H1 (cell line): Measurements from ENCODE around the gene SPDYE4. TPM values are rescaled to one million over a fixed set of nuclear protein-coding genes. Genes with fewer than 3 reads are reported as not detected.
A peak's percentile ranks its signal among the peaks of the same experiment; 100 is the strongest.

ENCODE experiments used
- CTCF ChIA-PET: fragments of 300-600 bp; sonication (Branson Sonifier 250); formaldehyde crosslinking; loops from one replicate; lab custom pipeline; 2021; ENCODE audit not compliant: partially characterized antibody; lab: Charles Lee
- POLR2A ChIA-PET: fragments of 300-600 bp; sonication (Branson Sonifier 250); formaldehyde crosslinking; loops from one replicate; lab custom pipeline; 2021; ENCODE audit warnings: inconsistent platforms; ENCODE audit not compliant: partially characterized antibody; lab: Charles Lee
- DNase-seq, 2 experiments: peaks; one replicate each; pipeline versions ENCODE4 v3.0.0 to v3.0.0-alpha.2; 2010 to 2022; ENCODE audit warnings: low spot score in 2 of 2, low read depth in 1 of 2, mixed read lengths in 1 of 2
- FAIRE-seq: peaks from 2 replicates; lab custom pipeline; 2011; peaks lifted over from hg19 to GRCh38; lab: Jason Lieb, UNC
- H2AFZ ChIP-seq: 2 replicates; pipeline ENCODE4 v1.8.1; 2012; ENCODE audit warnings: low read length, inconsistent platforms
- H2AK5ac ChIP-seq: 2 replicates; pipeline ENCODE4 v1.6.1; 2013; ENCODE audit warnings: low read depth, low read length
- H2BK120ac ChIP-seq: replicated peaks from 2 replicates; pipeline ENCODE3; 2013; ENCODE audit warnings: low read depth, low read length, inconsistent platforms
- H2BK12ac ChIP-seq: 2 replicates; pipeline ENCODE4 v1.6.1; 2013; ENCODE audit warnings: low read depth, low read length
- H2BK15ac ChIP-seq: 2 replicates; pipeline ENCODE4 v1.6.1; 2013; ENCODE audit warnings: low read length
- H2BK20ac ChIP-seq: 2 replicates; pipeline ENCODE4 v1.6.1; 2013; ENCODE audit warnings: low read length
- H2BK5ac ChIP-seq: 2 replicates; pipeline ENCODE4 v1.6.1; 2013; ENCODE audit warnings: low read depth, low read length
- H3K14ac ChIP-seq: 2 replicates; pipeline ENCODE4 v1.6.1; 2013; ENCODE audit warnings: inconsistent platforms; ENCODE audit not compliant: insufficient read length
- H3K18ac ChIP-seq: 2 replicates; pipeline ENCODE4 v1.6.1; 2013; ENCODE audit warnings: low read length; ENCODE audit errors: extremely low read depth
- H3K23ac ChIP-seq: 2 replicates; pipeline ENCODE4 v1.6.1; 2013; ENCODE audit warnings: inconsistent platforms; ENCODE audit not compliant: insufficient read length
- H3K23me2 ChIP-seq: 2 replicates; pipeline ENCODE4 v1.6.1; 2013; ENCODE audit warnings: low read depth, low read length
- H3K27ac ChIP-seq: 2 replicates; pipeline ENCODE4 v1.6.1; 2011; ENCODE audit warnings: low read depth, low read length, inconsistent platforms
- H3K27me3 ChIP-seq, 4 experiments: replicated peaks in 1 of 4; 1 replicate in 1 of 4; 2 replicates in 3 of 4; pipeline versions ENCODE4 v1.6.1 to v1.8.1; 2011 to 2013; ENCODE audit warnings: low read length in 3 of 4, mild to moderate bottlenecking in 3 of 4, inconsistent platforms in 2 of 4, mixed read lengths in 2 of 4, moderate library complexity in 1 of 4; ENCODE audit not compliant: control insufficient read depth in 3 of 4, insufficient read depth in 3 of 4; ENCODE audit errors: extremely low read depth in 1 of 4
- H3K36me3 ChIP-seq, 4 experiments: 2 replicates each; pipeline versions ENCODE4 v1.6.1 to v1.8.1; 2011 to 2013; ENCODE audit warnings: mild to moderate bottlenecking in 4 of 4, low read length in 3 of 4, moderate library complexity in 2 of 4, control low read depth in 1 of 4, inconsistent platforms in 1 of 4; ENCODE audit not compliant: insufficient read depth in 4 of 4, control insufficient read depth in 2 of 4
- H3K4ac ChIP-seq: replicated peaks from 2 replicates; pipeline ENCODE3; 2013; ENCODE audit warnings: low read length, low read depth, mixed read lengths, inconsistent platforms; ENCODE audit not compliant: insufficient read length
- H3K4me1 ChIP-seq, 4 experiments: replicated peaks in 1 of 4; 1 replicate in 1 of 4; 2 replicates in 3 of 4; pipeline versions ENCODE4 v1.6.1 to v1.8.1; 2011 to 2013; ENCODE audit warnings: low read length in 3 of 4, inconsistent platforms in 2 of 4, mixed read lengths in 1 of 4; ENCODE audit not compliant: insufficient read depth in 4 of 4, control insufficient read depth in 3 of 4
- H3K4me2 ChIP-seq, 2 experiments: 2 replicates each; pipeline versions ENCODE4 v1.6.1 to v1.8.1; 2011 to 2013; ENCODE audit warnings: low read depth in 2 of 2, low read length in 2 of 2, control low read depth in 1 of 2, inconsistent platforms in 1 of 2, mild to moderate bottlenecking in 1 of 2; ENCODE audit not compliant: insufficient read depth in 1 of 2
- H3K4me3 ChIP-seq, 4 experiments: fragments of 200-600, 300-600 bp in 1 of 4; sonication (generic), shearing (Covaris generic), sonication (Bioruptor Twin) in 1 of 4; 2 replicates each; pipeline versions ENCODE4 v1.5.1 to v1.8.1; 2011 to 2016; ENCODE audit warnings: low read length in 4 of 4, low read depth in 3 of 4, control low read depth in 2 of 4, inconsistent platforms in 2 of 4, mild to moderate bottlenecking in 2 of 4, mixed read lengths in 1 of 4, moderate library complexity in 1 of 4; ENCODE audit not compliant: insufficient read depth in 2 of 4; ENCODE audit errors: extremely low read depth in 1 of 4
- H3K56ac ChIP-seq: replicated peaks from 2 replicates; pipeline ENCODE3; 2013; ENCODE audit warnings: low read depth, mild to moderate bottlenecking, mixed read lengths, low read length, inconsistent platforms; ENCODE audit not compliant: insufficient read length
- H3K79me1 ChIP-seq: 2 replicates; pipeline ENCODE4 v1.6.1; 2013; ENCODE audit warnings: low read depth, low read length, control low read depth
- H3K79me2 ChIP-seq, 2 experiments: 2 replicates each; pipeline versions ENCODE4 v1.6.1 to v1.8.1; 2012 to 2013; ENCODE audit warnings: low read length in 2 of 2, mild to moderate bottlenecking in 2 of 2, inconsistent platforms in 1 of 2; ENCODE audit not compliant: insufficient read depth in 2 of 2, control insufficient read depth in 1 of 2
- H3K9ac ChIP-seq, 4 experiments: replicated peaks in 1 of 4; 1 replicate in 1 of 4; 2 replicates in 3 of 4; pipeline versions ENCODE4 v1.6.1 to v1.8.1; 2011 to 2013; ENCODE audit warnings: low read depth in 3 of 4, low read length in 3 of 4, control low read depth in 2 of 4, mild to moderate bottlenecking in 2 of 4, moderate library complexity in 2 of 4, inconsistent platforms in 1 of 4; ENCODE audit errors: extremely low read depth in 1 of 4
- H3K9me3 ChIP-seq, 2 experiments: 2 replicates each; pipeline versions ENCODE4 v1.6.1 to v1.8.1; 2012 to 2013; ENCODE audit warnings: mild to moderate bottlenecking in 2 of 2, moderate library complexity in 2 of 2, control low read depth in 1 of 2, inconsistent platforms in 1 of 2, low read depth in 1 of 2, low read length in 1 of 2, mixed read lengths in 1 of 2; ENCODE audit not compliant: insufficient read depth in 2 of 2
- H4K20me1 ChIP-seq, 2 experiments: replicated peaks in 1 of 2; 2 replicates each; pipeline versions ENCODE3 to v1.8.1; 2011 to 2013; ENCODE audit warnings: inconsistent platforms in 2 of 2, low read length in 2 of 2, mild to moderate bottlenecking in 1 of 2; ENCODE audit not compliant: insufficient read depth in 2 of 2, control insufficient read depth in 1 of 2
- H4K5ac ChIP-seq: 2 replicates; pipeline ENCODE4 v1.6.1; 2013; ENCODE audit warnings: low read length, low read depth, mixed read lengths, inconsistent platforms; ENCODE audit not compliant: insufficient read length
- H4K8ac ChIP-seq: 2 replicates; pipeline ENCODE4 v1.8.0; 2013; ENCODE audit warnings: mild to moderate bottlenecking, moderate library complexity, low read length, inconsistent platforms; ENCODE audit not compliant: insufficient read depth; ENCODE audit errors: extremely low read depth
- H4K91ac ChIP-seq: replicated peaks from 2 replicates; pipeline ENCODE3; 2013; ENCODE audit warnings: low read length, mixed read lengths, inconsistent platforms; ENCODE audit not compliant: insufficient read length
- CEBPB ChIP-seq: IDR thresholded peaks from 2 replicates; pipeline ENCODE4 v1.6.1; 2012; ENCODE audit warnings: low read depth, low read length
- YY1 ChIP-seq: IDR thresholded peaks from 2 replicates; pipeline ENCODE4 v1.6.1; 2011; ENCODE audit warnings: low read depth, mild to moderate bottlenecking, low read length
- WGBS, 2 experiments: shearing (Covaris generic) in 1 of 2; methylation state at CpG; one replicate each; pipeline versions ENCODE4 v1.1.6 to v1.1.7; 2013 to 2015; ENCODE audit warnings: low lambda C conversion rate in 2 of 2, mixed read lengths in 2 of 2, inconsistent platforms in 1 of 2, low coverage in 1 of 2, missing lambda C conversion rate in 1 of 2; ENCODE audit not compliant: insufficient replicate concordance in 2 of 2, insufficient coverage in 1 of 2, insufficient read length in 1 of 2; ENCODE audit errors: extremely low coverage in 1 of 2, missing lambda C conversion rate in 1 of 2; 5-methylcytosine and 5-hydroxymethylcytosine counted together
- polyA plus RNA-seq, 7 experiments: library from polyadenylated mRNA; depleted of rRNA in 3 of 7; stranded (reverse) in 5 of 7; unstranded in 2 of 7; fragments of >200 nt in 5 of 7; fragments of 200-250 nt in 2 of 7; gene quantifications; 1 replicate in 5 of 7; 2 replicates in 1 of 7; 4 replicates in 1 of 7; pipeline versions ENCODE4 v1.2.1 to v1.2.3, GENCODE V29; 2011 to 2013; ENCODE audit warnings: missing spikeins in 2 of 7, mixed read lengths in 2 of 7
- total RNA-seq: library from RNA; stranded (reverse); fragmentation: NEBNext Ultra II Directional; extraction: Animal tissue kit (Norgen Biotek cat#: 25700); gene quantifications from 2 replicates; pipeline ENCODE4 v1.2.1, GENCODE V29; 2021

Gene SPDYE4
- total and polyA plus RNA-seq, 2 of the 8 experiments (the other 6 are each of a cell fraction or from before 2014, with no cell fraction given): not detected

GRCh38 chr17:8713878-8714277, 44.5 kb downstream of the SPDYE4 start:
- no peaks in the 10 kb centered on the region; a peak in 1 of 4 replicates for H3K9me3 ChIP-seq
- no peak overlapping the region for H3K23ac ChIP-seq
- no peak overlapping the region for H2BK20ac ChIP-seq
- H3K27ac ChIP-seq: no peak overlapping the region
- 83% methylated on average over 5 of the region's 5 CpGs; no CpG with 5 or more reads in 1 of the 2 experiments for WGBS, 2 experiments
- no peak overlapping the region for H3K18ac ChIP-seq
- H3K36me3 ChIP-seq: no peaks in the 10 kb centered on the region
- 0 out of 2 replicates have a peak, but pooled peaks cover 2% of the 10 kb centered on the region for H3K23me2 ChIP-seq
- no peak overlapping the region for H3K14ac ChIP-seq
- no peak overlapping the region; the same call in 1 of the 2 replicates for H2AFZ ChIP-seq
- no peak for DNase-seq
- H3K4me2 ChIP-seq: no peak overlapping the region
- peak; percentile 56; the same call in 1 of the 2 replicates for TF ChIP-seq CEBPB
- TF ChIP-seq YY1: no peak
- TF ChIP-seq, all 59 proteins: peak for 1
- Histone ChIP-seq H3K9ac (no peak overlapping the region), H2BK12ac (no peak overlapping the region), H4K5ac (no peak overlapping the region), H4K8ac (no peak overlapping the region), H2BK15ac (0 out of 2 replicates have a peak overlapping the region, but pooled peaks have one; percentile 29), H4K91ac (peak overlapping the region; percentile 85), H4K20me1 (peaks cover 0 to 2% of the 10 kb centered on the region in 2 experiments), H3K79me1 (no peaks in the 10 kb centered on the region), H2AK5ac (no peak overlapping the region), H3K4ac (no peak overlapping the region), H3K4me1 (peaks cover 0 to 2% (median 0%) of the 10 kb centered on the region in 4 experiments; a peak in 1 of 7 replicates), H2BK5ac (no peak overlapping the region), H3K27me3 (no peaks in the 10 kb centered on the region), H3K4me3 (no peak overlapping the region), H3K56ac (no peak overlapping the region), H3K79me2 (no peaks in the 10 kb centered on the region), H2BK120ac (no peak overlapping the region)
- ChIA-PET CTCF (interaction anchor here (0.7 to 1.1 kb wide), 2 partner anchors 72 to 174 kb away, joined by 3 read pairs; no protein-coding TSS in a partner anchor), POLR2A (interaction anchor here (0.7 to 2.6 kb wide), 3 partner anchors 10 to 16 kb away, joined by 3 to 11 read pairs (median 4); no protein-coding TSS in a partner anchor)
- no peak for FAIRE-seq
